PC-3 (cell line): ENCODE measurements around the gene EFCAB14.

ENCODE experiments used
- CTCF ChIP-seq: fragments of 300-600 bp; sonication (generic); conservative IDR thresholded peaks from 2 replicates; pipeline ENCODE4 v1.5.1; 2017; ENCODE audit warnings: antibody characterized with exemption, low read depth, mild to moderate bottlenecking, low read length
- EZH2 ChIP-seq: fragments of 300-600 bp; sonication (generic); IDR thresholded peaks from one replicate; pipeline ENCODE4 v1.6.1; 2017; ENCODE audit warnings: antibody characterized with exemption, mild to moderate bottlenecking, low read length; ENCODE audit not compliant: unreplicated experiment
- EZH2phosphoT487 ChIP-seq: fragments of 300-600 bp; sonication (generic); IDR thresholded peaks from 2 replicates; pipeline ENCODE4 v1.6.1; 2018; ENCODE audit warnings: mild to moderate bottlenecking, antibody characterized with exemption, low read length, borderline replicate concordance

GRCh38 chr1:46760558-46761166, 41.7 kb upstream of the EFCAB14 start:
- TF ChIP-seq CTCF (no peak), EZH2 (no peak), EZH2phosphoT487 (no peak)
